Measurements from ENCODE around the gene MSH3. TPM values are rescaled to one million over a fixed set of nuclear protein-coding genes. Genes with fewer than 3 reads are reported as not detected.

MSH3 gene
- total and polyA plus RNA-seq, 2 of the 8 experiments (the other 6 are each of a cell fraction or from before 2014, with no cell fraction given) = 3.6 to 22.6 TPM

GRCh38 chr5:80615266-80615914 lies 39.1 kb upstream of the MSH3 start:
- H4K5ac ChIP-seq (ENCODE audit: insufficient read length, low read depth, low read length) = no peak overlapping the region
- CTCF ChIA-PET (ENCODE audit: partially characterized antibody) = interaction anchor here (0.7 to 1.1 kb wide), 2 partner anchors 19 to 134 kb away, joined by 3 read pairs; no protein-coding TSS in a partner anchor
- H2BK12ac ChIP-seq (ENCODE audit: low read depth, low read length) = no peak overlapping the region
- no peaks in the 10 kb centered on the region for H3K27me3 ChIP-seq (replicated peaks in 1 of 4; ENCODE audit: control insufficient read depth in 3 of 4, extremely low read depth in 1 of 4, insufficient read depth in 3 of 4, low read length in 3 of 4)
- no peaks in the 10 kb centered on the region for H3K4me1 ChIP-seq (replicated peaks in 1 of 4; ENCODE audit: control insufficient read depth in 3 of 4, insufficient read depth in 4 of 4, low read length in 3 of 4)
- H3K4ac ChIP-seq (replicated peaks; ENCODE audit: insufficient read length, low read depth, low read length) = no peak overlapping the region
- H3K36me3 ChIP-seq (ENCODE audit: control insufficient read depth in 2 of 4, insufficient read depth in 4 of 4, low read length in 3 of 4) = no peaks in the 10 kb centered on the region
- H3K79me2 ChIP-seq (ENCODE audit: control insufficient read depth in 1 of 2, insufficient read depth in 2 of 2, low read length in 2 of 2) = no peaks in the 10 kb centered on the region
- H3K4me2 ChIP-seq (ENCODE audit: insufficient read depth in 1 of 2, low read depth in 2 of 2, low read length in 2 of 2) = no peak overlapping the region
- no peak overlapping the region for H2AK5ac ChIP-seq (ENCODE audit: low read depth, low read length)
- no peak overlapping the region for H3K27ac ChIP-seq (ENCODE audit: low read depth, low read length)
- H2BK20ac ChIP-seq (ENCODE audit: low read length) = no peak overlapping the region
- H3K18ac ChIP-seq (ENCODE audit: extremely low read depth, low read length) = no peak overlapping the region; the same call in 1 of the 2 replicates
- H4K20me1 ChIP-seq (replicated peaks in 1 of 2; ENCODE audit: control insufficient read depth in 1 of 2, insufficient read depth in 2 of 2, low read length in 2 of 2) = no peaks in the 10 kb centered on the region
- DNase-seq (ENCODE audit: low read depth in 1 of 2, low spot score in 2 of 2) (no peak), FAIRE-seq (no peak)
- H2BK120ac ChIP-seq (replicated peaks; ENCODE audit: low read depth, low read length) = no peak overlapping the region
- no peak overlapping the region for H2AFZ ChIP-seq (ENCODE audit: low read length)
- no peak overlapping the region for H3K23ac ChIP-seq (ENCODE audit: insufficient read length)
- no peak overlapping the region for H3K14ac ChIP-seq (ENCODE audit: insufficient read length)
- H3K4me3 ChIP-seq (ENCODE audit: extremely low read depth in 1 of 4, insufficient read depth in 2 of 4, low read depth in 3 of 4, low read length in 4 of 4) = no peak overlapping the region
- no peak overlapping the region for H2BK5ac ChIP-seq (ENCODE audit: low read depth, low read length)
- H3K56ac ChIP-seq (replicated peaks; ENCODE audit: insufficient read length, low read depth, low read length) = no peak overlapping the region
- no peak overlapping the region for H4K91ac ChIP-seq (replicated peaks; ENCODE audit: insufficient read length, low read length)
- H3K23me2 ChIP-seq (ENCODE audit: low read depth, low read length) = no peaks in the 10 kb centered on the region
- TF ChIP-seq CTCF (IDR thresholded peaks at IDR 0.05; ENCODE audit: control extremely low read depth in 1 of 3, insufficient read depth in 1 of 3, low read depth in 1 of 3, low read length in 3 of 3) = no peak
- TF ChIP-seq CEBPB (IDR thresholded peaks at IDR 0.05; ENCODE audit: low read depth, low read length) = no peak
- no peak for TF ChIP-seq SIN3A (conservative IDR thresholded peaks at IDR 0.05 in 1 of 2, IDR thresholded peaks at IDR 0.05 in 1 of 2; ENCODE audit: low read depth in 1 of 2, low read length in 2 of 2)
- TF ChIP-seq SAP30 (IDR thresholded peaks at IDR 0.05; ENCODE audit: insufficient read depth, insufficient replicate concordance, low read length) = no peak
- TF ChIP-seq TBP (IDR thresholded peaks at IDR 0.05; ENCODE audit: low read depth, low read length) = no peak
- no peak for TF ChIP-seq TAF1 (IDR thresholded peaks at IDR 0.05; ENCODE audit: low read depth, low read length)
- POLR2A ChIA-PET (ENCODE audit: partially characterized antibody) = interaction anchor here (0.9 kb wide), 1 partner anchor 10 kb away, joined by 4 read pairs; no protein-coding TSS in a partner anchor
- WGBS, 2 experiments (ENCODE audit: extremely low coverage in 1 of 2, insufficient coverage in 1 of 2, insufficient read length in 1 of 2, insufficient replicate concordance in 2 of 2, low coverage in 1 of 2, low lambda C conversion rate in 2 of 2, missing lambda C conversion rate in 1 of 2) = 91% methylated on average over 17 of the region's 17 CpGs; no CpG with 5 or more reads in 1 of the 2 experiments
- H3K79me1 ChIP-seq (ENCODE audit: low read depth, low read length) = no peaks in the 10 kb centered on the region
- no peak overlapping the region for H4K8ac ChIP-seq (ENCODE audit: extremely low read depth, insufficient read depth, low read length)
- H3K9ac ChIP-seq (replicated peaks in 1 of 4; ENCODE audit: extremely low read depth in 1 of 4, low read depth in 3 of 4, low read length in 3 of 4) = no peak overlapping the region
- H3K9me3 ChIP-seq (ENCODE audit: insufficient read depth in 2 of 2, low read depth in 1 of 2, low read length in 1 of 2) = peaks cover 0 to 3% of the 10 kb centered on the region in 2 experiments; a peak in 1 of 4 replicates
- no peak overlapping the region for H2BK15ac ChIP-seq (ENCODE audit: low read length)

All from H1 (cell line).